HL-60 (cell line): Measurements from ENCODE around the gene OR5P2.

Experiments
- DNase-seq, 2 experiments: peaks; one replicate each; pipeline ENCODE4 v3.0.0-alpha.2; 2010 to 2020; ENCODE audit warnings: low read depth in 1 of 2, low spot score in 1 of 2
- H3K27ac ChIP-seq: fragments of 250-450 bp; sonication (Bioruptor Pico); replicated peaks from 2 replicates; pipeline ENCODE4 v1.5.1; 2020; ENCODE audit warnings: mild to moderate bottlenecking, moderate library complexity
- H3K27me3 ChIP-seq: fragments of 250-450 bp; sonication (Bioruptor Pico); 2 replicates; pipeline ENCODE4 v1.5.1; 2021; ENCODE audit warnings: mild to moderate bottlenecking, moderate library complexity; ENCODE audit not compliant: insufficient read depth, poor library complexity, severe bottlenecking
- H3K4me3 ChIP-seq: replicated peaks from 2 replicates; pipeline ENCODE4 v1.5.1; 2011; ENCODE audit warnings: mild to moderate bottlenecking, control low read depth, low read length; ENCODE audit not compliant: insufficient read depth
- GABPA ChIP-seq: IDR thresholded peaks from 2 replicates; pipeline ENCODE4 v1.6.1; 2012; ENCODE audit warnings: low read depth
- POLR2AphosphoS5 ChIP-seq: IDR thresholded peaks from 2 replicates; pipeline ENCODE4 v1.6.1; 2012; ENCODE audit warnings: low read depth
- REST ChIP-seq: IDR thresholded peaks from 2 replicates; pipeline ENCODE4 v1.6.1; 2012; ENCODE audit warnings: low read depth; ENCODE audit not compliant: insufficient replicate concordance
- SPI1 ChIP-seq: IDR thresholded peaks from 2 replicates; pipeline ENCODE4 v1.6.1; 2012; ENCODE audit warnings: low read depth, mild to moderate bottlenecking, borderline replicate concordance
- TF ChIP-seq, protein P1 (sequence below): IDR thresholded peaks from one replicate; pipeline ENCODE4 v1.5.1; 2011; ENCODE audit warnings: low read length, control low read depth, inconsistent platforms; ENCODE audit not compliant: insufficient read depth

The OR5P2 gene

GRCh38 chr11:7844521-7844920, 47.8 kb upstream of the OR5P2 start:
- H3K27me3 ChIP-seq: no peaks in the 10 kb centered on the region

DNA sequence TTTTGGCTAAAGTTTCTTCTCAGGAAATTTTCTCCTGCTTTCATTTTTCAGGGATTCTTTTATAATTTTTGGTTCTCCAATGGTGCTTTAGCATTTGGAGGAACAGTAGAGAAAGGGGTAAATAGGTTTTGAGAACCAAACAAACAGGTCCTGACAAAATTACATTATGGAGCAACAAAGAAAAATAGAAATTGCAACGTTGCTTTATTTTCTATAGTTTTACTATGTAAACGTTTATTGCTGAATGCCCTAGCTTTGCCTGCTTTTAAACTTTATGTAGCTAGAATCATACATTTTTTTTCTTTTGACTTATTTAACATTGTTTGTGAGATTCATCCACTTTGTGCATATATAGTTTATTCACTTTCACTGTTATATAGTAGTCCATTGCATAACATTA, 43.8 kb upstream of the OR5P2 start:
- no peak overlapping the region for H3K27ac ChIP-seq
- H3K4me3 ChIP-seq: no peak overlapping the region
- DNase-seq: no peak
- TF ChIP-seq REST: no peak
- no peak for TF ChIP-seq POLR2AphosphoS5
- no peak for TF ChIP-seq GABPA
- TF ChIP-seq SPI1: no peak
- TF ChIP-seq, protein P1, sequence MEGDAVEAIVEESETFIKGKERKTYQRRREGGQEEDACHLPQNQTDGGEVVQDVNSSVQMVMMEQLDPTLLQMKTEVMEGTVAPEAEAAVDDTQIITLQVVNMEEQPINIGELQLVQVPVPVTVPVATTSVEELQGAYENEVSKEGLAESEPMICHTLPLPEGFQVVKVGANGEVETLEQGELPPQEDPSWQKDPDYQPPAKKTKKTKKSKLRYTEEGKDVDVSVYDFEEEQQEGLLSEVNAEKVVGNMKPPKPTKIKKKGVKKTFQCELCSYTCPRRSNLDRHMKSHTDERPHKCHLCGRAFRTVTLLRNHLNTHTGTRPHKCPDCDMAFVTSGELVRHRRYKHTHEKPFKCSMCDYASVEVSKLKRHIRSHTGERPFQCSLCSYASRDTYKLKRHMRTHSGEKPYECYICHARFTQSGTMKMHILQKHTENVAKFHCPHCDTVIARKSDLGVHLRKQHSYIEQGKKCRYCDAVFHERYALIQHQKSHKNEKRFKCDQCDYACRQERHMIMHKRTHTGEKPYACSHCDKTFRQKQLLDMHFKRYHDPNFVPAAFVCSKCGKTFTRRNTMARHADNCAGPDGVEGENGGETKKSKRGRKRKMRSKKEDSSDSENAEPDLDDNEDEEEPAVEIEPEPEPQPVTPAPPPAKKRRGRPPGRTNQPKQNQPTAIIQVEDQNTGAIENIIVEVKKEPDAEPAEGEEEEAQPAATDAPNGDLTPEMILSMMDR: no peak
- peaks cover 2% of the 10 kb centered on the region for H3K27me3 ChIP-seq

More at GRCh38 chr11:7844521-7844920, 47.8 kb upstream of the OR5P2 start:
- no peak for TF ChIP-seq GABPA
- TF ChIP-seq SPI1: no peak
- TF ChIP-seq REST: no peak
- no peak for TF ChIP-seq POLR2AphosphoS5
- TF ChIP-seq, protein P1: no peak
- Histone ChIP-seq H3K27ac (no peak overlapping the region), H3K4me3 (no peak overlapping the region)
- no peak for DNase-seq

GRCh38 chr11:7833527-7833926, 36.8 kb upstream of the OR5P2 start:
- TF ChIP-seq, protein P1: no peak
- TF ChIP-seq REST (no peak), SPI1 (no peak), GABPA (no peak), POLR2AphosphoS5 (no peak)
- Histone ChIP-seq H3K4me3 (no peak overlapping the region), H3K27me3 (peaks cover 4% of the 10 kb centered on the region), H3K27ac (no peak overlapping the region)
- DNase-seq: no peak
